Muscle of arm (tissue), 12 donors: ENCODE measurements around the gene ARHGEF33. TPM values are rescaled to one million over a fixed set of nuclear protein-coding genes. Genes with fewer than 3 reads are reported as not detected.
A peak's percentile ranks its signal among the peaks of the same experiment; 100 is the strongest.

ENCODE experiments used
- DNase-seq: peaks from one replicate; pipeline ENCODE4 v3.0.0-alpha.2; 2013
- polyA plus RNA-seq, 12 donors: library from polyadenylated mRNA; unstranded; fragments of 120-200 nt; gene quantifications; one replicate each; pipeline ENCODE4 v1.2.1, GENCODE V29; 2013; ENCODE audit not compliant: insufficient read length in 12 of 12

The ARHGEF33 gene
- polyA plus RNA-seq, 12 donors = 0.81 to 1.9 (median 1.2) TPM; not detected in 2

DNA sequence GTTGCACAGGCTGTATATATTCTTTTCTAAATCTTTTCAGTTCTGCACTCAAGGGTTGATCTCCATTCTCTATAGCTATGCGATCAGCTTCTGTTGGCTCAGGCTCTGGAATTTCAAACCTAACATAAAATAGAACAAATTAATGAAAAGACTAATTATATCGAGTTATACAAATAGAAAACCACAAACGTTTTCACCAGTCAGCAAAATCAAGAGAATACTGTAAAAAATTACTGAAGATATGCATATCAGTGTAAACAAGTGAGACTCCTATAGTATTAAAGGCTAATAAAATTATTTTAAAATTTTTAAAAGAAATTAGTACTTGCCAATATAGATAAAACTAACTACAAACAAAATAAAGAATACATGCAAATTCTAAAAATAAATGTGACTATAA is 124.2 kb downstream of the ARHGEF33 start:
- no peak for DNase-seq

- no peak for DNase-seq
Observed at GRCh38 chr2:39015424-39015823, 125.7 kb downstream of the ARHGEF33 start.

- DNase-seq = peak; percentile 4
Observed at GRCh38 chr2:39017334-39017733, 127.7 kb downstream of the ARHGEF33 start.

GRCh38 chr2:39018638-39019037 is 129.0 kb downstream of the ARHGEF33 start:
- no peak for DNase-seq

DNA sequence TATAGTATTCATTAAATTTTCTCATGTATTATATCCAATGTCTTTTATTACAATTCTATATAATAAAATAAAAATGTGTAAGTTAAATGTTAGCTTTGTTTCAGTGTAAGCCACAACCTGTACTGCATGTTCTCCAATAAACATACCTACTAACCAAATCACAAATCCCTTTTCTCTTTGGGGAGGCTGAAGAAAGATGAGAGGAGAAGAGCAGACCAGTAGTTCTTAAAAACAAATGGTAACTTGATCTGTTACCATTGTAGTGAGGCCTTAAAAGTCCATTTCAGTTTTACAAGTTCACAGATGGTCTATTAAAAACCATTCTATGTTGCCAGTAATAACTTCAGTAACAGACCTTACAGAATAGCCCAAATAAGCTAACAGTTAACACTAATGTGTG is 130.7 kb downstream of the ARHGEF33 start:
- no peak for DNase-seq

GRCh38 chr2:39022642-39023235 is 133.1 kb downstream of the ARHGEF33 start:
- DNase-seq = no peak

DNA sequence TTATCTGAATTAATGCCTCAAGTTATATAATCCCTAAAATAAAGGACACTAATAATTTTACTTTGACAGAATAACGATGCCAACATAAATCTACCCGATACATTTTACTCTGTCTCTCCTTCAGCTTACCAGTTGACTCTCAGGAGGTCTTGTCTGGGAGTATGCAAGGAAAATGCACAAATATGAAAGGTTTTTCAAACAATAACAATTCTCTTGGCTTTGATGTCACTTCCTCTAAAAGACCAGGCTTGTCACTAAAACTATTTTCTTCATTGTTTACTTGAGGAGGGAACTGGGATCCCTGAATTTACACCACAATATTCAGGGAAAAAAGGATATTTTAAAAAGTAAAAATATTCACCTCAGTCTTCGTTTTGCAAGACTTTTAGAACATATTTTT is 134.0 kb downstream of the ARHGEF33 start:
- DNase-seq = no peak

DNA sequence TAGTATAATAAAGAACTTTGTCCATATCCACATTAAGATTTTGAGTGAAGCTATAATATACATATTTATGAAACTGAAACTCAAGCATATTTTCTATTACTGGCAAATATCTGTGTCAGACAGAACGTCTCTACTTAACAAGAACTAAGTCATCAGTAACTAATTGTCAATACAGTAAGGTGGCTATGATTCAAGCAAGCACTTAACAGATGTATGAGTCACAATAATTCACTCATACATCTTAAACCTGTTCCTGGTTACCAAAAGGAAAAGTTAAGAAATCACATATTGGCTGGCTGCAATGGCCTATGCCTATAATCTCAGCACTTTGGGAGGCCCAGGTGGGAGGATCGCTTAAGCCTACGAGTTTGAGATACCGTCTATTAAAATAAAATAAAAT is 135.2 kb downstream of the ARHGEF33 start:
- no peak for DNase-seq

Other genes with a start within 250 kb of the ARHGEF33 start
- gene GALM, start 223.8 kb upstream of the ARHGEF33 start, polyA plus RNA-seq = 10 to 100 TPM in 9 of 12 donors, 1 to 10 TPM in 2, not detected in 1; 8.9 to 18.4 (median 12.4) TPM
- gene SRSF7, start 138.5 kb upstream of the ARHGEF33 start, polyA plus RNA-seq = 100 to 1,000 TPM in 8 of 12 donors, 10 to 100 TPM in 3, not detected in 1; 87.4 to 148 (median 125) TPM
- 10 to 100 TPM in 11 of 12 donors, not detected in 1; 10.1 to 17.2 (median 15.3) TPM for gene GEMIN6, start 111.7 kb upstream of the ARHGEF33 start, polyA plus RNA-seq
- 10 to 100 TPM in 11 of 12 donors, not detected in 1; 16.5 to 44.3 (median 22.5) TPM for gene DHX57, start 13.9 kb upstream of the ARHGEF33 start, polyA plus RNA-seq
- gene MORN2, start 13.9 kb upstream of the ARHGEF33 start, polyA plus RNA-seq = 10 to 100 TPM in 9 of 12 donors, 1 to 10 TPM in 1, not detected in 2; 9.2 to 21.1 (median 13.8) TPM
- 10 to 100 TPM in 11 of 12 donors, not detected in 1; 26.0 to 71.0 (median 34.0) TPM for gene SOS1, start 231.2 kb downstream of the ARHGEF33 start, polyA plus RNA-seq